ENCODE results near the gene GCNT3. TPM values are rescaled to one million over a fixed set of nuclear protein-coding genes. Genes with fewer than 3 reads are reported as not detected.
"Not testable (repeated sequence)": the region's sequence is repeated elsewhere in the genome, so short reads cannot be mapped to it uniquely, and the experiment has no call there.

Gene GCNT3
- total and polyA plus RNA-seq, 4 donors: 0.63 to 3.7 (median 2.3) TPM

- no peak overlapping the region for H3K4me3 ChIP-seq
- H3K27me3 ChIP-seq (ENCODE audit: control insufficient read depth in 3 of 3, insufficient read depth in 3 of 3, low read length in 2 of 3): no peaks in the 10 kb centered on the region
- H3K27ac ChIP-seq (ENCODE audit: low read depth in 1 of 2, low read length in 1 of 2): no peak overlapping the region
- 72 to 93% methylated on average over 3 of the region's 3 CpGs for WGBS, 2 donors
- TF ChIP-seq CTCF (IDR thresholded peaks at IDR 0.05; ENCODE audit: control extremely low read depth, extremely low read depth): no peak
- peaks cover 2 to 8% (median 6%) of the 10 kb centered on the region in 4 donors for H3K36me3 ChIP-seq (ENCODE audit: control insufficient read depth in 4 of 4, insufficient read depth in 4 of 4, low read length in 4 of 4)
- ATAC-seq (ENCODE audit: insufficient read depth, low FRiP score) (no peak), DNase-seq (no peak)
- no peak overlapping the region for H3K9ac ChIP-seq (ENCODE audit: insufficient read depth in 1 of 2, low read length in 2 of 2)
- no peaks in the 10 kb centered on the region for H3K4me1 ChIP-seq (ENCODE audit: control insufficient read depth in 5 of 5, insufficient read depth in 5 of 5, low read length in 5 of 5)
- no peaks in the 10 kb centered on the region for H3K9me3 ChIP-seq (ENCODE audit: control insufficient read depth in 4 of 4, insufficient read depth in 3 of 4, low read length in 3 of 4)
Observed at GRCh38 chr15:59636184-59636583, 24.6 kb downstream of the GCNT3 start.

- H3K36me3 ChIP-seq (ENCODE audit: control insufficient read depth in 4 of 4, insufficient read depth in 4 of 4, low read length in 4 of 4); H3K9ac ChIP-seq (ENCODE audit: insufficient read depth in 1 of 2, low read length in 2 of 2); H3K4me3 ChIP-seq; ATAC-seq (ENCODE audit: insufficient read depth, low FRiP score); H3K9me3 ChIP-seq (ENCODE audit: control insufficient read depth in 4 of 4, insufficient read depth in 3 of 4, low read length in 3 of 4); H3K27me3 ChIP-seq (ENCODE audit: control insufficient read depth in 3 of 3, insufficient read depth in 3 of 3, low read length in 2 of 3); H3K27ac ChIP-seq (ENCODE audit: low read depth in 1 of 2, low read length in 1 of 2); H3K4me1 ChIP-seq (ENCODE audit: control insufficient read depth in 5 of 5, insufficient read depth in 5 of 5, low read length in 5 of 5): not testable (repeated sequence)
- peak in 1 of 3 donors; percentile 18 for DNase-seq
- 72 to 100% methylated on average over 2 of the region's 2 CpGs for WGBS, 2 donors
Observed at GRCh38 chr15:59637507-59637906, 25.9 kb downstream of the GCNT3 start.

GRCh38 chr15:59642351-59642750 is 30.8 kb downstream of the GCNT3 start:
- no peaks in the 10 kb centered on the region for H3K9me3 ChIP-seq (ENCODE audit: control insufficient read depth in 4 of 4, insufficient read depth in 3 of 4, low read length in 3 of 4)
- DNase-seq (no peak), ATAC-seq (ENCODE audit: insufficient read depth, low FRiP score) (no peak)
- H3K4me3 ChIP-seq: no peak overlapping the region
- no peak overlapping the region for H3K27ac ChIP-seq (ENCODE audit: low read depth in 1 of 2, low read length in 1 of 2)
- no peaks in the 10 kb centered on the region for H3K27me3 ChIP-seq (ENCODE audit: control insufficient read depth in 3 of 3, insufficient read depth in 3 of 3, low read length in 2 of 3)
- H3K9ac ChIP-seq (ENCODE audit: insufficient read depth in 1 of 2, low read length in 2 of 2): no peak overlapping the region
- peaks cover 13 to 15% (median 14%) of the 10 kb centered on the region in 4 donors for H3K36me3 ChIP-seq (ENCODE audit: control insufficient read depth in 4 of 4, insufficient read depth in 4 of 4, low read length in 4 of 4)
- TF ChIP-seq CTCF (IDR thresholded peaks at IDR 0.05; ENCODE audit: control extremely low read depth, extremely low read depth): no peak
- 84 to 93% methylated on average over 2 of the region's 2 CpGs for WGBS, 2 donors
- no peaks in the 10 kb centered on the region for H3K4me1 ChIP-seq (ENCODE audit: control insufficient read depth in 5 of 5, insufficient read depth in 5 of 5, low read length in 5 of 5)

- no peak for DNase-seq
- Histone ChIP-seq H3K4me1 (ENCODE audit: control insufficient read depth in 5 of 5, insufficient read depth in 5 of 5, low read length in 5 of 5) (no peaks in the 10 kb centered on the region), H3K27ac (ENCODE audit: low read depth in 1 of 2, low read length in 1 of 2) (no peak overlapping the region), H3K36me3 (ENCODE audit: control insufficient read depth in 4 of 4, insufficient read depth in 4 of 4, low read length in 4 of 4) (peaks cover 11 to 18% (median 13%) of the 10 kb centered on the region in 4 donors), H3K9ac (ENCODE audit: insufficient read depth in 1 of 2, low read length in 2 of 2) (no peak overlapping the region), H3K4me3 (no peak overlapping the region), H3K9me3 (ENCODE audit: control insufficient read depth in 4 of 4, insufficient read depth in 3 of 4, low read length in 3 of 4) (no peaks in the 10 kb centered on the region), H3K27me3 (ENCODE audit: control insufficient read depth in 3 of 3, insufficient read depth in 3 of 3, low read length in 2 of 3) (no peaks in the 10 kb centered on the region)
- TF ChIP-seq CTCF (IDR thresholded peaks at IDR 0.05; ENCODE audit: control extremely low read depth, extremely low read depth): no peak
- no peak for ATAC-seq (ENCODE audit: insufficient read depth, low FRiP score)
- WGBS, 2 donors: 83 to 85% methylated on average over 4 of the region's 4 CpGs
Observed at GRCh38 chr15:59644756-59645155, 33.2 kb downstream of the GCNT3 start.

GRCh38 chr15:59645812-59646211 is 34.2 kb downstream of the GCNT3 start:
- not testable (repeated sequence) for H3K27me3 ChIP-seq (ENCODE audit: control insufficient read depth in 3 of 3, insufficient read depth in 3 of 3, low read length in 2 of 3); H3K9me3 ChIP-seq (ENCODE audit: control insufficient read depth in 4 of 4, insufficient read depth in 3 of 4, low read length in 3 of 4); H3K4me1 ChIP-seq (ENCODE audit: control insufficient read depth in 5 of 5, insufficient read depth in 5 of 5, low read length in 5 of 5); H3K4me3 ChIP-seq; ATAC-seq (ENCODE audit: insufficient read depth, low FRiP score); H3K9ac ChIP-seq (ENCODE audit: insufficient read depth in 1 of 2, low read length in 2 of 2); H3K27ac ChIP-seq (ENCODE audit: low read depth in 1 of 2, low read length in 1 of 2); DNase-seq
- 97% methylated on average over 9 of the region's 9 CpGs for WGBS, 2 donors
- peaks cover 11 to 17% (median 12%) of the 10 kb centered on the region in 4 donors for H3K36me3 ChIP-seq (ENCODE audit: control insufficient read depth in 4 of 4, insufficient read depth in 4 of 4, low read length in 4 of 4)
